ENCODE measurements around the gene ERF.

- TF ChIP-seq EZH2 (IDR thresholded peaks at IDR 0.05) (no peak), CTCF (IDR thresholded peaks at IDR 0.05) (no peak)
Observed at GRCh38 chr19:42303876-42304275, 48.9 kb upstream of the ERF start.
